B cell (primary cell): ENCODE results near the gene METTL5. TPM values are rescaled to one million over a fixed set of nuclear protein-coding genes. Genes with fewer than 3 reads are reported as not detected.
A peak's percentile ranks its signal among the peaks of the same experiment; 100 is the strongest.

Experiments
- ATAC-seq: fragments of 200-7000 bp; cut with Tn5 transposase; one replicate; pipeline ENCODE4 v1.10.0; 2021; ENCODE audit warnings: low read depth, mild to moderate bottlenecking, moderate number of reproducible peaks, moderate library complexity
- CTCF ChIA-PET: fragments of 350-600 bp; sonication (Branson Sonifier 250); formaldehyde crosslinking; loops from one replicate; lab custom pipeline; 2021; ENCODE audit warnings: antibody characterized with exemption, inconsistent platforms; lab: Charles Lee
- POLR2A ChIA-PET: fragments of 350-600 bp; sonication (Branson Sonifier 250); formaldehyde crosslinking; loops from one replicate; lab custom pipeline; 2021; ENCODE audit warnings: antibody characterized with exemption; lab: Charles Lee
- DNase-seq: peaks from one replicate; pipeline ENCODE4 v3.0.0; 2013
- H2AFZ ChIP-seq: 2 replicates; pipeline ENCODE4 v1.6.1; 2012; ENCODE audit warnings: mild to moderate bottlenecking, low read depth, low read length; ENCODE audit not compliant: insufficient read depth, poor library complexity, severe bottlenecking
- H3K27ac ChIP-seq, 2 donors: 1 replicate in 1 of 2; 2 replicates in 1 of 2; pipeline ENCODE4 v1.5.1; 2012 to 2013; ENCODE audit warnings: low read length in 2 of 2, mild to moderate bottlenecking in 2 of 2, moderate library complexity in 1 of 2
- H3K27me3 ChIP-seq, 4 experiments: fragments of 200-600 bp in 1 of 4; sonication (generic) in 1 of 4; replicated peaks in 1 of 4; 1 replicate in 2 of 4; 2 replicates in 2 of 4; pipeline versions ENCODE4 v1.6.1 to v1.7.0; 2013 to 2016; ENCODE audit warnings: low read length in 3 of 4, mild to moderate bottlenecking in 2 of 4, mixed read lengths in 1 of 4, moderate library complexity in 1 of 4; ENCODE audit not compliant: insufficient read depth in 4 of 4, control insufficient read depth in 3 of 4; ENCODE audit errors: control extremely low read depth in 1 of 4
- H3K36me3 ChIP-seq, 2 experiments: replicated peaks in 1 of 2; 1 replicate in 1 of 2; 2 replicates in 1 of 2; pipeline versions ENCODE4 v1.6.1 to v1.7.1; 2013; ENCODE audit warnings: low read length in 1 of 2; ENCODE audit not compliant: insufficient read depth in 2 of 2, control insufficient read depth in 1 of 2; ENCODE audit errors: control extremely low read depth in 1 of 2, extremely low read depth in 1 of 2
- H3K4me1 ChIP-seq, 2 donors: fragments of 200-600 bp in 1 of 2; sonication (generic) in 1 of 2; 1 replicate in 1 of 2; 2 replicates in 1 of 2; pipeline versions ENCODE4 v1.5.1 to v1.6.1; 2013 to 2017; ENCODE audit warnings: low read length in 2 of 2; ENCODE audit not compliant: control insufficient read depth in 2 of 2, insufficient read depth in 2 of 2
- H3K4me2 ChIP-seq: replicated peaks from 2 replicates; pipeline ENCODE3; 2012; ENCODE audit warnings: mild to moderate bottlenecking, low read depth, low read length; ENCODE audit not compliant: poor library complexity, severe bottlenecking
- H3K4me3 ChIP-seq, 5 experiments: fragments of 200-600 bp in 1 of 5; sonication (generic) in 1 of 5; 1 replicate in 3 of 5; 2 replicates in 2 of 5; pipeline versions ENCODE4 v1.5.1 to v1.7.0; 2011 to 2016; ENCODE audit warnings: low read length in 4 of 5, mild to moderate bottlenecking in 4 of 5, low read depth in 2 of 5, control low read depth in 1 of 5, moderate library complexity in 1 of 5; ENCODE audit not compliant: insufficient read depth in 1 of 5; ENCODE audit errors: control extremely low read depth in 1 of 5, extremely low read depth in 1 of 5
- H3K79me2 ChIP-seq: fragments of 200-600 bp; sonication (generic); one replicate; pipeline ENCODE4 v1.6.0; 2016; ENCODE audit warnings: low read length; ENCODE audit not compliant: control insufficient read depth, insufficient read depth
- H3K9ac ChIP-seq: fragments of 200-600 bp; sonication (generic); 2 replicates; pipeline ENCODE4 v1.6.1; 2017; ENCODE audit warnings: mild to moderate bottlenecking, low read length, moderate library complexity
- H3K9me3 ChIP-seq, 3 donors: one replicate each; pipeline versions ENCODE4 v1.6.1 to v1.7.1; 2013; ENCODE audit warnings: low read length in 2 of 3; ENCODE audit not compliant: control insufficient read depth in 2 of 3, insufficient read depth in 1 of 3; ENCODE audit errors: control extremely low read depth in 1 of 3
- H4K20me1 ChIP-seq: 2 replicates; pipeline ENCODE4 v1.6.0; 2012; ENCODE audit warnings: mild to moderate bottlenecking, low read length; ENCODE audit not compliant: insufficient read depth, control insufficient read depth, poor library complexity, severe bottlenecking
- H3K27ac Mint-ChIP-seq: one replicate; pipeline ENCODE4 v1.8.0; 2021; ENCODE audit warnings: mixed read lengths
- H3K27me3 Mint-ChIP-seq: one replicate; pipeline ENCODE4 v1.8.0; 2021; ENCODE audit warnings: mixed read lengths
- H3K4me1 Mint-ChIP-seq: one replicate; pipeline ENCODE4 v1.8.0; 2021; ENCODE audit warnings: mixed read lengths
- H3K4me3 Mint-ChIP-seq: one replicate; pipeline ENCODE4 v1.8.0; 2021; ENCODE audit warnings: mixed read lengths
- H3K9me3 Mint-ChIP-seq: one replicate; pipeline ENCODE4 v1.8.0; 2022; ENCODE audit warnings: mixed read lengths; ENCODE audit not compliant: insufficient read depth
- EZH2 ChIP-seq: IDR thresholded peaks from 2 replicates; pipeline ENCODE4 v1.6.1; 2012; ENCODE audit warnings: borderline replicate concordance, low read depth, mild to moderate bottlenecking, moderate library complexity, low read length; ENCODE audit not compliant: insufficient read depth, poor library complexity, severe bottlenecking
- WGBS: methylation state at CpG from one replicate; pipeline ENCODE4 v1.1.5; 2013; ENCODE audit warnings: missing lambda C conversion rate; ENCODE audit not compliant: insufficient coverage; 5-methylcytosine and 5-hydroxymethylcytosine counted together
- intact Hi-C: fragments of 100-400 bp; cut with micrococcal nuclease; formaldehyde crosslinking; loops from one replicate; pipeline ENCODE4 v1.10.0; 2022
- polyA plus RNA-seq: library from polyadenylated mRNA; depleted of rRNA; stranded (reverse); fragments of >200 nt; gene quantifications from 2 replicates; pipeline ENCODE4 v1.2.3, GENCODE V29; 2012
- total RNA-seq, 2 donors: library from RNA; stranded (reverse); fragments of 120-200 nt in 1 of 2; gene quantifications; 1 replicate in 1 of 2; 2 replicates in 1 of 2; pipeline versions ENCODE4 v1.2.3 to v1.2.4, GENCODE V29; 2013 to 2022
- TF ChIP-seq, protein P1 (sequence below): fragments of 200-600 bp; IDR thresholded peaks from one replicate; pipeline ENCODE4 v1.8.0; 2022; ENCODE audit warnings: antibody characterized with exemption, mild to moderate bottlenecking

Gene METTL5
- total and polyA plus RNA-seq, 2 donors (not counting 1 experiment from before 2014, with no cell fraction given), result 12.7 to 36.4 TPM

DNA sequence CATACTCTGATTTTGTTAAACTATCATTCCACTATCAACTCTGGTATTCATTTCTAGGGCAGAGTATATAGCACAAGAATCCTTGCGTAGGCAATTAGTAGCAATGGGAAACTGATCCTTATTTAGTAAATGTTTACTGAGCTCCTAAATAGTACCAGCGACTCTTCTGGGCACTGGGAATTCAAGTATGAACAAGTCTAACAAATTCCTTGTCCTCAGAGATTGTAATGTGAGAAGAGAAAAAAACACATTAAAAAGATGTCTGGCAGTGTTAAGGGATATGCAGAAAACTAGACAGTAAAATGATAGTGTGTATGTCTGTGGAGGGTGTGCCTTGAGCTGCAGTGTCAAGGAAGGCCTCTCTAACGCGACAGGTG is 721 bp downstream of the METTL5 start:
- Histone ChIP-seq H3K27ac (peak overlapping the region in 1 of 2 donors; percentile 73), H3K36me3 (peaks cover 0 to 12% of the 10 kb centered on the region in 2 experiments), H3K9me3 (no peaks in the 10 kb centered on the region), H3K4me3 (peak overlapping the region; percentile 64 to 90 (median 68)), H3K4me1 (peaks cover 26 to 34% of the 10 kb centered on the region in 2 donors), H3K4me2 (peak overlapping the region; percentile 95), H2AFZ (peak overlapping the region; percentile 98), H3K27me3 (no peaks in the 10 kb centered on the region), H4K20me1 (peaks cover 6% of the 10 kb centered on the region), H3K9ac (peak overlapping the region; percentile 79), H3K79me2 (peaks cover 59% of the 10 kb centered on the region)
- no peak for ATAC-seq
- intact Hi-C loops, result loop anchor here (1.0 to 2.0 kb wide), 3 partner anchors 13 to 104 kb away; no protein-coding TSS in a partner anchor
- DNase-seq, result no peak
- Mint-ChIP-seq H3K4me3 (peak overlapping the region; percentile 90), H3K4me1 (peaks cover 45% of the 10 kb centered on the region), H3K9me3 (no peaks in the 10 kb centered on the region), H3K27ac (peak overlapping the region; percentile 60), H3K27me3 (no peaks in the 10 kb centered on the region)
- ChIA-PET CTCF (interaction anchor here (0.7 to 1.8 kb wide), 7 partner anchors 11 to 106 kb away, joined by 3 to 6 read pairs (median 3); no protein-coding TSS in a partner anchor), POLR2A (interaction anchor here (1.2 to 1.8 kb wide), 2 partner anchors 25 to 239 kb away, joined by 3 to 6 read pairs; partner anchors contain the start of gene SSB)
- no peak for TF ChIP-seq EZH2
- TF ChIP-seq, protein P1, sequence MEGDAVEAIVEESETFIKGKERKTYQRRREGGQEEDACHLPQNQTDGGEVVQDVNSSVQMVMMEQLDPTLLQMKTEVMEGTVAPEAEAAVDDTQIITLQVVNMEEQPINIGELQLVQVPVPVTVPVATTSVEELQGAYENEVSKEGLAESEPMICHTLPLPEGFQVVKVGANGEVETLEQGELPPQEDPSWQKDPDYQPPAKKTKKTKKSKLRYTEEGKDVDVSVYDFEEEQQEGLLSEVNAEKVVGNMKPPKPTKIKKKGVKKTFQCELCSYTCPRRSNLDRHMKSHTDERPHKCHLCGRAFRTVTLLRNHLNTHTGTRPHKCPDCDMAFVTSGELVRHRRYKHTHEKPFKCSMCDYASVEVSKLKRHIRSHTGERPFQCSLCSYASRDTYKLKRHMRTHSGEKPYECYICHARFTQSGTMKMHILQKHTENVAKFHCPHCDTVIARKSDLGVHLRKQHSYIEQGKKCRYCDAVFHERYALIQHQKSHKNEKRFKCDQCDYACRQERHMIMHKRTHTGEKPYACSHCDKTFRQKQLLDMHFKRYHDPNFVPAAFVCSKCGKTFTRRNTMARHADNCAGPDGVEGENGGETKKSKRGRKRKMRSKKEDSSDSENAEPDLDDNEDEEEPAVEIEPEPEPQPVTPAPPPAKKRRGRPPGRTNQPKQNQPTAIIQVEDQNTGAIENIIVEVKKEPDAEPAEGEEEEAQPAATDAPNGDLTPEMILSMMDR, result no peak
- WGBS, result no CpG with 5 or more reads among the region's 4 CpGs

- peaks cover 4 to 19% of the 10 kb centered on the region in 2 experiments for H3K36me3 ChIP-seq
- intact Hi-C loops, result no loop called here
- WGBS, result 100% methylated on average over 1 of the region's 4 CpGs
- H3K79me2 ChIP-seq, result peaks cover 52% of the 10 kb centered on the region
- no peaks in the 10 kb centered on the region for H3K27me3 ChIP-seq
- ATAC-seq (no peak), DNase-seq (no peak)
- H3K27ac Mint-ChIP-seq, result no peak overlapping the region
- no peaks in the 10 kb centered on the region for H3K9me3 ChIP-seq
- peaks cover 18 to 25% of the 10 kb centered on the region in 2 donors for H3K4me1 ChIP-seq
- no peak overlapping the region for H2AFZ ChIP-seq
- H3K4me3 Mint-ChIP-seq, result peak overlapping the region; percentile 70
- peak overlapping the region; percentile 95 for H3K4me2 ChIP-seq
- H3K4me3 ChIP-seq, result no peak overlapping the region
- no peaks in the 10 kb centered on the region for H3K27me3 Mint-ChIP-seq
- CTCF ChIA-PET, result interaction anchor here (0.9 to 1.4 kb wide), 2 partner anchors 11 to 14 kb away, joined by 3 read pairs; no protein-coding TSS in a partner anchor
- TF ChIP-seq EZH2, result no peak
- TF ChIP-seq, protein P1, result no peak
- H3K27ac ChIP-seq, result no peak overlapping the region
- no peak overlapping the region for H3K9ac ChIP-seq
- no peaks in the 10 kb centered on the region for H3K9me3 Mint-ChIP-seq
- peaks cover 10% of the 10 kb centered on the region for H4K20me1 ChIP-seq
- H3K4me1 Mint-ChIP-seq, result peaks cover 35% of the 10 kb centered on the region
- POLR2A ChIA-PET, result no interaction called here
Observed at GRCh38 chr2:169822785-169823392, 1.8 kb downstream of the METTL5 start.
